H1 (cell line): Measurements from ENCODE around the gene CYTH1. TPM values are rescaled to one million over a fixed set of nuclear protein-coding genes. Genes with fewer than 3 reads are reported as not detected.
"Not testable (repeated sequence)": the region's sequence is repeated elsewhere in the genome, so short reads cannot be mapped to it uniquely, and the experiment has no call there.

Source experiments
- CTCF ChIA-PET: fragments of 300-600 bp; sonication (Branson Sonifier 250); formaldehyde crosslinking; loops from one replicate; lab custom pipeline; 2021; ENCODE audit not compliant: partially characterized antibody; lab: Charles Lee
- POLR2A ChIA-PET: fragments of 300-600 bp; sonication (Branson Sonifier 250); formaldehyde crosslinking; loops from one replicate; lab custom pipeline; 2021; ENCODE audit warnings: inconsistent platforms; ENCODE audit not compliant: partially characterized antibody; lab: Charles Lee
- DNase-seq, 2 experiments: peaks; one replicate each; pipeline versions ENCODE4 v3.0.0 to v3.0.0-alpha.2; 2010 to 2022; ENCODE audit warnings: low spot score in 2 of 2, low read depth in 1 of 2, mixed read lengths in 1 of 2
- FAIRE-seq: peaks from 2 replicates; lab custom pipeline; 2011; peaks lifted over from hg19 to GRCh38; lab: Jason Lieb, UNC
- H2AFZ ChIP-seq: 2 replicates; pipeline ENCODE4 v1.8.1; 2012; ENCODE audit warnings: low read length, inconsistent platforms
- H2AK5ac ChIP-seq: 2 replicates; pipeline ENCODE4 v1.6.1; 2013; ENCODE audit warnings: low read depth, low read length
- H2BK120ac ChIP-seq: replicated peaks from 2 replicates; pipeline ENCODE3; 2013; ENCODE audit warnings: low read depth, low read length, inconsistent platforms
- H2BK12ac ChIP-seq: 2 replicates; pipeline ENCODE4 v1.6.1; 2013; ENCODE audit warnings: low read depth, low read length
- H2BK15ac ChIP-seq: 2 replicates; pipeline ENCODE4 v1.6.1; 2013; ENCODE audit warnings: low read length
- H2BK20ac ChIP-seq: 2 replicates; pipeline ENCODE4 v1.6.1; 2013; ENCODE audit warnings: low read length
- H2BK5ac ChIP-seq: 2 replicates; pipeline ENCODE4 v1.6.1; 2013; ENCODE audit warnings: low read depth, low read length
- H3K14ac ChIP-seq: 2 replicates; pipeline ENCODE4 v1.6.1; 2013; ENCODE audit warnings: inconsistent platforms; ENCODE audit not compliant: insufficient read length
- H3K18ac ChIP-seq: 2 replicates; pipeline ENCODE4 v1.6.1; 2013; ENCODE audit warnings: low read length; ENCODE audit errors: extremely low read depth
- H3K23ac ChIP-seq: 2 replicates; pipeline ENCODE4 v1.6.1; 2013; ENCODE audit warnings: inconsistent platforms; ENCODE audit not compliant: insufficient read length
- H3K23me2 ChIP-seq: 2 replicates; pipeline ENCODE4 v1.6.1; 2013; ENCODE audit warnings: low read depth, low read length
- H3K27ac ChIP-seq: 2 replicates; pipeline ENCODE4 v1.6.1; 2011; ENCODE audit warnings: low read depth, low read length, inconsistent platforms
- H3K27me3 ChIP-seq, 4 experiments: replicated peaks in 1 of 4; 1 replicate in 1 of 4; 2 replicates in 3 of 4; pipeline versions ENCODE4 v1.6.1 to v1.8.1; 2011 to 2013; ENCODE audit warnings: low read length in 3 of 4, mild to moderate bottlenecking in 3 of 4, inconsistent platforms in 2 of 4, mixed read lengths in 2 of 4, moderate library complexity in 1 of 4; ENCODE audit not compliant: control insufficient read depth in 3 of 4, insufficient read depth in 3 of 4; ENCODE audit errors: extremely low read depth in 1 of 4
- H3K36me3 ChIP-seq, 4 experiments: 2 replicates each; pipeline versions ENCODE4 v1.6.1 to v1.8.1; 2011 to 2013; ENCODE audit warnings: mild to moderate bottlenecking in 4 of 4, low read length in 3 of 4, moderate library complexity in 2 of 4, control low read depth in 1 of 4, inconsistent platforms in 1 of 4; ENCODE audit not compliant: insufficient read depth in 4 of 4, control insufficient read depth in 2 of 4
- H3K4ac ChIP-seq: replicated peaks from 2 replicates; pipeline ENCODE3; 2013; ENCODE audit warnings: low read length, low read depth, mixed read lengths, inconsistent platforms; ENCODE audit not compliant: insufficient read length
- H3K4me1 ChIP-seq, 4 experiments: replicated peaks in 1 of 4; 1 replicate in 1 of 4; 2 replicates in 3 of 4; pipeline versions ENCODE4 v1.6.1 to v1.8.1; 2011 to 2013; ENCODE audit warnings: low read length in 3 of 4, inconsistent platforms in 2 of 4, mixed read lengths in 1 of 4; ENCODE audit not compliant: insufficient read depth in 4 of 4, control insufficient read depth in 3 of 4
- H3K4me2 ChIP-seq, 2 experiments: 2 replicates each; pipeline versions ENCODE4 v1.6.1 to v1.8.1; 2011 to 2013; ENCODE audit warnings: low read depth in 2 of 2, low read length in 2 of 2, control low read depth in 1 of 2, inconsistent platforms in 1 of 2, mild to moderate bottlenecking in 1 of 2; ENCODE audit not compliant: insufficient read depth in 1 of 2
- H3K4me3 ChIP-seq, 4 experiments: fragments of 200-600, 300-600 bp in 1 of 4; sonication (generic), shearing (Covaris generic), sonication (Bioruptor Twin) in 1 of 4; 2 replicates each; pipeline versions ENCODE4 v1.5.1 to v1.8.1; 2011 to 2016; ENCODE audit warnings: low read length in 4 of 4, low read depth in 3 of 4, control low read depth in 2 of 4, inconsistent platforms in 2 of 4, mild to moderate bottlenecking in 2 of 4, mixed read lengths in 1 of 4, moderate library complexity in 1 of 4; ENCODE audit not compliant: insufficient read depth in 2 of 4; ENCODE audit errors: extremely low read depth in 1 of 4
- H3K56ac ChIP-seq: replicated peaks from 2 replicates; pipeline ENCODE3; 2013; ENCODE audit warnings: low read depth, mild to moderate bottlenecking, mixed read lengths, low read length, inconsistent platforms; ENCODE audit not compliant: insufficient read length
- H3K79me1 ChIP-seq: 2 replicates; pipeline ENCODE4 v1.6.1; 2013; ENCODE audit warnings: low read depth, low read length, control low read depth
- H3K79me2 ChIP-seq, 2 experiments: 2 replicates each; pipeline versions ENCODE4 v1.6.1 to v1.8.1; 2012 to 2013; ENCODE audit warnings: low read length in 2 of 2, mild to moderate bottlenecking in 2 of 2, inconsistent platforms in 1 of 2; ENCODE audit not compliant: insufficient read depth in 2 of 2, control insufficient read depth in 1 of 2
- H3K9ac ChIP-seq, 4 experiments: replicated peaks in 1 of 4; 1 replicate in 1 of 4; 2 replicates in 3 of 4; pipeline versions ENCODE4 v1.6.1 to v1.8.1; 2011 to 2013; ENCODE audit warnings: low read depth in 3 of 4, low read length in 3 of 4, control low read depth in 2 of 4, mild to moderate bottlenecking in 2 of 4, moderate library complexity in 2 of 4, inconsistent platforms in 1 of 4; ENCODE audit errors: extremely low read depth in 1 of 4
- H3K9me3 ChIP-seq, 2 experiments: 2 replicates each; pipeline versions ENCODE4 v1.6.1 to v1.8.1; 2012 to 2013; ENCODE audit warnings: mild to moderate bottlenecking in 2 of 2, moderate library complexity in 2 of 2, control low read depth in 1 of 2, inconsistent platforms in 1 of 2, low read depth in 1 of 2, low read length in 1 of 2, mixed read lengths in 1 of 2; ENCODE audit not compliant: insufficient read depth in 2 of 2
- H4K20me1 ChIP-seq, 2 experiments: replicated peaks in 1 of 2; 2 replicates each; pipeline versions ENCODE3 to v1.8.1; 2011 to 2013; ENCODE audit warnings: inconsistent platforms in 2 of 2, low read length in 2 of 2, mild to moderate bottlenecking in 1 of 2; ENCODE audit not compliant: insufficient read depth in 2 of 2, control insufficient read depth in 1 of 2
- H4K5ac ChIP-seq: 2 replicates; pipeline ENCODE4 v1.6.1; 2013; ENCODE audit warnings: low read length, low read depth, mixed read lengths, inconsistent platforms; ENCODE audit not compliant: insufficient read length
- H4K8ac ChIP-seq: 2 replicates; pipeline ENCODE4 v1.8.0; 2013; ENCODE audit warnings: mild to moderate bottlenecking, moderate library complexity, low read length, inconsistent platforms; ENCODE audit not compliant: insufficient read depth; ENCODE audit errors: extremely low read depth
- H4K91ac ChIP-seq: replicated peaks from 2 replicates; pipeline ENCODE3; 2013; ENCODE audit warnings: low read length, mixed read lengths, inconsistent platforms; ENCODE audit not compliant: insufficient read length
- CHD2 ChIP-seq: IDR thresholded peaks from 2 replicates; pipeline ENCODE4 v1.6.1; 2012; ENCODE audit warnings: low read length, improper control_type of control experiment
- CTBP2 ChIP-seq: IDR thresholded peaks from 2 replicates; pipeline ENCODE4 v1.7.0; 2011; ENCODE audit warnings: borderline replicate concordance, mild to moderate bottlenecking, moderate library complexity, mixed read lengths, low read length; ENCODE audit not compliant: insufficient read depth, insufficient read length
- NRF1 ChIP-seq: IDR thresholded peaks from 2 replicates; pipeline ENCODE4 v1.6.1; 2011; ENCODE audit warnings: mild to moderate bottlenecking, low read depth, low read length, improper control_type of control experiment
- POLR2AphosphoS5 ChIP-seq: IDR thresholded peaks from 2 replicates; pipeline ENCODE4 v1.6.1; 2011; ENCODE audit warnings: low read depth, low read length
- RXRA ChIP-seq: IDR thresholded peaks from 2 replicates; pipeline ENCODE4 v1.6.1; 2011; ENCODE audit warnings: low read depth, mild to moderate bottlenecking, low read length, moderate library complexity; ENCODE audit not compliant: insufficient read depth
- SP1 ChIP-seq: IDR thresholded peaks from 2 replicates; pipeline ENCODE4 v1.6.1; 2011; ENCODE audit warnings: low read depth, low read length
- TBP ChIP-seq: IDR thresholded peaks from 2 replicates; pipeline ENCODE4 v1.6.1; 2011; ENCODE audit warnings: low read depth, low read length, improper control_type of control experiment
- WGBS, 2 experiments: shearing (Covaris generic) in 1 of 2; methylation state at CpG; one replicate each; pipeline versions ENCODE4 v1.1.6 to v1.1.7; 2013 to 2015; ENCODE audit warnings: low lambda C conversion rate in 2 of 2, mixed read lengths in 2 of 2, inconsistent platforms in 1 of 2, low coverage in 1 of 2, missing lambda C conversion rate in 1 of 2; ENCODE audit not compliant: insufficient replicate concordance in 2 of 2, insufficient coverage in 1 of 2, insufficient read length in 1 of 2; ENCODE audit errors: extremely low coverage in 1 of 2, missing lambda C conversion rate in 1 of 2; 5-methylcytosine and 5-hydroxymethylcytosine counted together
- polyA plus RNA-seq, 7 experiments: library from polyadenylated mRNA; depleted of rRNA in 3 of 7; stranded (reverse) in 5 of 7; unstranded in 2 of 7; fragments of >200 nt in 5 of 7; fragments of 200-250 nt in 2 of 7; gene quantifications; 1 replicate in 5 of 7; 2 replicates in 1 of 7; 4 replicates in 1 of 7; pipeline versions ENCODE4 v1.2.1 to v1.2.3, GENCODE V29; 2011 to 2013; ENCODE audit warnings: missing spikeins in 2 of 7, mixed read lengths in 2 of 7
- total RNA-seq: library from RNA; stranded (reverse); fragmentation: NEBNext Ultra II Directional; extraction: Animal tissue kit (Norgen Biotek cat#: 25700); gene quantifications from 2 replicates; pipeline ENCODE4 v1.2.1, GENCODE V29; 2021

Gene CYTH1
- total and polyA plus RNA-seq, 2 of the 8 experiments (the other 6 are each of a cell fraction or from before 2014, with no cell fraction given), result 12.8 to 14.8 TPM

DNA sequence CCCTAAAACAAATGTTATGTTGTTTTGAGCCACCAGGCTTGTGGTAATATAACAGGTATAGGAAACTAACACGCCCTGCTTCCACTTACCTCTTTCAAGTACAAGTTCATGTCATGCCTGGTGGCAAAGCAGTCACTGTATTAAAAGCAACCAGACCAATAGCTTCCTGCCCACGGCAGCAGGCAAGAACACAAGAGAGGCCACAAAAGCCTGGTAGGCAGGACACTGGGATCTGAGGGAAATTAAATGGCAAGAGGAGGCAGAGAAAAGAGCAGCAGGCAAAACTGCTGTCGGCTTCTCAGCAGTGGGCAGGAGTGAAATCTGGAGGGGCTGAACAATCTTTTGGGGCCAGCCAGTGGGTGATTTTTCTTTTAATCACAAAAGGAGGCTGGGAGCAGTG, 2.2 kb downstream of the CYTH1 start (continued):
- TF ChIP-seq TBP (no peak), NRF1 (no peak), RXRA (no peak), CHD2 (no peak), SP1 (no peak), POLR2AphosphoS5 (no peak), CTBP2 (no peak)

GRCh38 chr17:78779286-78779651, 2.8 kb downstream of the CYTH1 start:
- H2BK12ac ChIP-seq, H3K56ac ChIP-seq, H2BK15ac ChIP-seq, H4K20me1 ChIP-seq, H3K9me3 ChIP-seq, H2AK5ac ChIP-seq, H3K27ac ChIP-seq, H4K91ac ChIP-seq, H3K27me3 ChIP-seq, H3K23me2 ChIP-seq, H2AFZ ChIP-seq, H3K4ac ChIP-seq, H3K9ac ChIP-seq, FAIRE-seq, H2BK20ac ChIP-seq, H3K23ac ChIP-seq, H3K79me2 ChIP-seq, H4K8ac ChIP-seq, H3K14ac ChIP-seq, POLR2A ChIA-PET, H3K4me1 ChIP-seq, H3K18ac ChIP-seq, H3K79me1 ChIP-seq, H3K36me3 ChIP-seq, H3K4me3 ChIP-seq, H2BK120ac ChIP-seq, H4K5ac ChIP-seq, H2BK5ac ChIP-seq, DNase-seq, H3K4me2 ChIP-seq: not testable (repeated sequence)
- 98% methylated on average over 4 of the region's 5 CpGs; no CpG with 5 or more reads in 1 of the 2 experiments for WGBS, 2 experiments
- CTCF ChIA-PET, result interaction anchor here (1.4 kb wide), 1 partner anchor 10 kb away, joined by 5 read pairs; no protein-coding TSS in a partner anchor
